H1 (cell line): ENCODE results near the gene STRN4. TPM values are rescaled to one million over a fixed set of nuclear protein-coding genes. Genes with fewer than 3 reads are reported as not detected.

Experiments
- CBX5 ChIP-seq: fragments of 300-800, 300-1000 bp; sonication (generic); IDR thresholded peaks from 2 replicates; pipeline ENCODE4 v1.7.1; 2016; ENCODE audit warnings: antibody characterized with exemption, low read length, low read depth
- CHD1 ChIP-seq: IDR thresholded peaks from 2 replicates; pipeline ENCODE4 v1.6.1; 2012; ENCODE audit warnings: low read depth, low read length, improper control_type of control experiment
- CHD7 ChIP-seq: fragments of 300-600 bp; sonication (generic); IDR thresholded peaks from 2 replicates; pipeline ENCODE4 v1.7.1; 2012; ENCODE audit warnings: low read length, moderate library complexity, mild to moderate bottlenecking, inconsistent platforms; ENCODE audit not compliant: insufficient replicate concordance
- CREB1 ChIP-seq: IDR thresholded peaks from 2 replicates; pipeline ENCODE4 v1.6.1; 2012; ENCODE audit warnings: inconsistent platforms
- E2F6 ChIP-seq: IDR thresholded peaks from 2 replicates; pipeline ENCODE4 v1.6.1; 2012; ENCODE audit warnings: inconsistent platforms
- FOSL1 ChIP-seq: IDR thresholded peaks from 2 replicates; pipeline ENCODE4 v1.6.1; 2011; ENCODE audit warnings: mild to moderate bottlenecking, low read depth, low read length, moderate library complexity; ENCODE audit not compliant: insufficient read depth
- SIX5 ChIP-seq: IDR thresholded peaks from 2 replicates; pipeline ENCODE4 v1.6.1; 2011; ENCODE audit warnings: mild to moderate bottlenecking, low read depth, low read length
- SP4 ChIP-seq: IDR thresholded peaks from 2 replicates; pipeline ENCODE4 v1.6.1; 2012; ENCODE audit warnings: low read length, inconsistent platforms
- TAF1 ChIP-seq: IDR thresholded peaks from 2 replicates; pipeline ENCODE4 v1.6.1; 2011; ENCODE audit warnings: mild to moderate bottlenecking, low read depth, low read length
- TAF7 ChIP-seq: optimal IDR thresholded peaks from 2 replicates; pipeline ENCODE3; 2011; ENCODE audit warnings: low read depth, mild to moderate bottlenecking, inconsistent platforms, low read length, moderate library complexity, borderline replicate concordance
- polyA plus RNA-seq, 7 experiments: library from polyadenylated mRNA; depleted of rRNA in 3 of 7; stranded (reverse) in 5 of 7; unstranded in 2 of 7; fragments of >200 nt in 5 of 7; fragments of 200-250 nt in 2 of 7; gene quantifications; 1 replicate in 5 of 7; 2 replicates in 1 of 7; 4 replicates in 1 of 7; pipeline versions ENCODE4 v1.2.1 to v1.2.3, GENCODE V29; 2011 to 2013; ENCODE audit warnings: missing spikeins in 2 of 7, mixed read lengths in 2 of 7
- total RNA-seq: library from RNA; stranded (reverse); fragmentation: NEBNext Ultra II Directional; extraction: Animal tissue kit (Norgen Biotek cat#: 25700); gene quantifications from 2 replicates; pipeline ENCODE4 v1.2.1, GENCODE V29; 2021

STRN4 gene
- total and polyA plus RNA-seq, 2 of the 8 experiments (the other 6 are each of a cell fraction or from before 2014, with no cell fraction given) = 120 to 187 TPM

- TF ChIP-seq CHD7 = no peak
- no peak for TF ChIP-seq CREB1
- TF ChIP-seq TAF7 = peak; percentile 39
- no peak for TF ChIP-seq CHD1
- TF ChIP-seq SP4 = no peak
- no peak for TF ChIP-seq E2F6
- no peak for TF ChIP-seq CBX5
- TF ChIP-seq SIX5 = no peak
- TF ChIP-seq FOSL1 = no peak
- TF ChIP-seq TAF1 = peak; percentile 53; the same call in 1 of the 2 replicates
Observed at GRCh38 chr19:46713781-46714443, 32.3 kb downstream of the STRN4 start (continued).
